SU-DHL-6 (cell line): ENCODE measurements around the gene DRGX.

ENCODE experiments used
- H2AFZ ChIP-seq: fragments of 200-600 bp; sonication (generic); 2 replicates; pipeline ENCODE4 v1.6.1; 2014; ENCODE audit warnings: low read depth, mild to moderate bottlenecking, moderate library complexity, mixed read lengths, antibody characterized with exemption, low read length; ENCODE audit not compliant: severe bottlenecking
- H3F3A ChIP-seq: fragments of 200-600 bp; shearing (Covaris generic); 2 replicates; pipeline ENCODE4 v1.6.0; 2016; ENCODE audit warnings: antibody characterized with exemption, mild to moderate bottlenecking; ENCODE audit not compliant: insufficient read depth
- H3K27ac ChIP-seq: fragments of 200-600 bp; sonication (generic); 2 replicates; pipeline ENCODE4 v1.5.1; 2016; ENCODE audit warnings: low read depth, mild to moderate bottlenecking, low read length, moderate library complexity, mixed read lengths
- H3K27me3 ChIP-seq: fragments of 200-600 bp; sonication (generic), shearing (Covaris generic); 2 replicates; pipeline ENCODE4 v1.6.0; 2014; ENCODE audit warnings: mild to moderate bottlenecking, low read length
- H3K36me3 ChIP-seq: fragments of 200-600 bp; sonication (generic); 2 replicates; pipeline ENCODE4 v1.6.1; 2014; ENCODE audit warnings: mild to moderate bottlenecking, low read length, mixed read lengths
- H3K4me2 ChIP-seq: fragments of 300-600, 200-600 bp; shearing (Covaris generic), sonication (generic); 2 replicates; pipeline ENCODE4 v1.6.0; 2014; ENCODE audit warnings: low read length, low read depth, mild to moderate bottlenecking; ENCODE audit not compliant: poor library complexity, severe bottlenecking
- H3K4me3 ChIP-seq: fragments of 200-600 bp; sonication (generic); 2 replicates; pipeline ENCODE4 v1.5.1; 2014; ENCODE audit warnings: antibody characterized with exemption, low read length, mild to moderate bottlenecking, mixed read lengths; ENCODE audit not compliant: insufficient read depth, poor library complexity, severe bottlenecking
- H3K79me2 ChIP-seq: fragments of 200-600 bp; sonication (generic); 2 replicates; pipeline ENCODE4 v1.6.1; 2014; ENCODE audit warnings: mild to moderate bottlenecking, low read length, moderate library complexity; ENCODE audit not compliant: insufficient read depth
- H3K9ac ChIP-seq: fragments of 200-600 bp; sonication (generic); 2 replicates; pipeline ENCODE4 v1.7.0; 2014; ENCODE audit warnings: mild to moderate bottlenecking, low read length
- H3K9me2 ChIP-seq: fragments of 200-600 bp; sonication (generic); replicated peaks from 2 replicates; pipeline ENCODE4 v1.6.1; 2014; ENCODE audit warnings: low read length; ENCODE audit not compliant: insufficient read depth
- H3K9me3 ChIP-seq: fragments of 200-600 bp; sonication (generic); 2 replicates; pipeline ENCODE4 v1.6.1; 2014; ENCODE audit warnings: low read length, mixed read lengths; ENCODE audit not compliant: insufficient read depth
- H4K20me1 ChIP-seq: fragments of 200-600 bp; sonication (generic); 2 replicates; pipeline ENCODE4 v1.6.1; 2014; ENCODE audit warnings: low read depth, mild to moderate bottlenecking, antibody characterized with exemption, low read length, moderate library complexity, mixed read lengths
- EZH2phosphoT487 ChIP-seq: fragments of 200-600 bp; sonication (generic), shearing (Covaris generic); conservative IDR thresholded peaks from 2 replicates; pipeline ENCODE4 v1.6.1; 2018; ENCODE audit warnings: mild to moderate bottlenecking, antibody characterized with exemption, low read length, moderate library complexity, mixed read lengths
- TF ChIP-seq, protein P1 (sequence below): fragments of 200-600 bp; sonication (generic); IDR thresholded peaks from one replicate; pipeline ENCODE4 v1.5.1; 2017; ENCODE audit warnings: antibody characterized with exemption, mild to moderate bottlenecking, low read length, moderate library complexity; ENCODE audit not compliant: insufficient read depth, poor library complexity, severe bottlenecking

DRGX gene

DNA sequence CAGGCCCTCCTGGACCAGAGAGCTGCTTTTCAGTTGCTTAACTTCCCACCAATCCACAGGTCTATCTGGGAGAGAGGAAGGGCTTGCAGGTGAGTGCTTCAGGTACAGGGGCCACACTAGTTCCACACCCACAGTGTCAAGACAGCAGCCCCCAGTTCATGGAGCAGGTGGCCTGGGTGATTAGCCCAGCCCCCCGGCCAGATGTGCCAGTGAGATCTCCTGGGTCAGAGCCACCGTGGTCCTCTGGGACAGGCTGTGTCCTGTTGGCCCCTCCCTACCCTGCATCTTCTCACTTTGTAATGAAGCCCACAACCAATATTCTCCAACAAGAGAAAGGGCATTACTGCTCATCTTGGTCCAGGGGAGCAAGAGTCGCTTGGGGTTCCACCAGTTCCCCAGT is 30.6 kb downstream of the DRGX start:
- H3K9me2 ChIP-seq, result no peaks in the 10 kb centered on the region
- H3K36me3 ChIP-seq, result no peaks in the 10 kb centered on the region
- TF ChIP-seq EZH2phosphoT487, result no peak
- TF ChIP-seq, protein P1, sequence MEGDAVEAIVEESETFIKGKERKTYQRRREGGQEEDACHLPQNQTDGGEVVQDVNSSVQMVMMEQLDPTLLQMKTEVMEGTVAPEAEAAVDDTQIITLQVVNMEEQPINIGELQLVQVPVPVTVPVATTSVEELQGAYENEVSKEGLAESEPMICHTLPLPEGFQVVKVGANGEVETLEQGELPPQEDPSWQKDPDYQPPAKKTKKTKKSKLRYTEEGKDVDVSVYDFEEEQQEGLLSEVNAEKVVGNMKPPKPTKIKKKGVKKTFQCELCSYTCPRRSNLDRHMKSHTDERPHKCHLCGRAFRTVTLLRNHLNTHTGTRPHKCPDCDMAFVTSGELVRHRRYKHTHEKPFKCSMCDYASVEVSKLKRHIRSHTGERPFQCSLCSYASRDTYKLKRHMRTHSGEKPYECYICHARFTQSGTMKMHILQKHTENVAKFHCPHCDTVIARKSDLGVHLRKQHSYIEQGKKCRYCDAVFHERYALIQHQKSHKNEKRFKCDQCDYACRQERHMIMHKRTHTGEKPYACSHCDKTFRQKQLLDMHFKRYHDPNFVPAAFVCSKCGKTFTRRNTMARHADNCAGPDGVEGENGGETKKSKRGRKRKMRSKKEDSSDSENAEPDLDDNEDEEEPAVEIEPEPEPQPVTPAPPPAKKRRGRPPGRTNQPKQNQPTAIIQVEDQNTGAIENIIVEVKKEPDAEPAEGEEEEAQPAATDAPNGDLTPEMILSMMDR, result no peak
- no peaks in the 10 kb centered on the region for H3F3A ChIP-seq
- no peak overlapping the region for H3K4me3 ChIP-seq
- H3K27me3 ChIP-seq, result no peaks in the 10 kb centered on the region
- no peaks in the 10 kb centered on the region for H3K9me3 ChIP-seq
- H3K79me2 ChIP-seq, result no peaks in the 10 kb centered on the region
- H3K27ac ChIP-seq, result no peak overlapping the region
- H4K20me1 ChIP-seq, result no peaks in the 10 kb centered on the region
- no peak overlapping the region for H3K4me2 ChIP-seq
- no peak overlapping the region for H3K9ac ChIP-seq
- H2AFZ ChIP-seq, result no peak overlapping the region

DNA sequence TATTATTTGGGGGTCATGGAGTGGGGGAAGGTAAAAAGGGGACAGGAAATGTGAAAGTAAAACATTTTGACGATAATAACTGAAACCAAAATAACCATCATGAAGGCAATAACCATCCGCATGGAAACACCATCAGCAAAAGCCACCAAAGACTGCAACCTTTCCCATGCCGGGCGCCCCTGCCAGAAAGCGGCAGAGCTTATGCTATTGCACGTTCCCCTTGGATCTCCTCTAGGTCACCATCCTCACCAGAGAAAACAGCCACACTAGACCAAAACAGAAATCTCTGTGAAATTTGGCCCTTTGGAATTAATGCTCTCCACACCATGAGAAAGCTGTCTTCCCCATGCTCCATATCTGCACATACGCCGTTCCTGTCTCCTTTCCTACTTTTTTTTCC is 31.1 kb downstream of the DRGX start:
- Histone ChIP-seq H2AFZ (no peak overlapping the region), H4K20me1 (no peaks in the 10 kb centered on the region), H3K79me2 (no peaks in the 10 kb centered on the region), H3K27me3 (no peaks in the 10 kb centered on the region), H3K9me3 (no peaks in the 10 kb centered on the region), H3K9me2 (no peaks in the 10 kb centered on the region), H3K27ac (no peak overlapping the region), H3K4me2 (no peak overlapping the region), H3K9ac (no peak overlapping the region), H3K36me3 (no peaks in the 10 kb centered on the region), H3F3A (no peaks in the 10 kb centered on the region), H3K4me3 (no peak overlapping the region)
- TF ChIP-seq EZH2phosphoT487, result no peak
- TF ChIP-seq, protein P1, result no peak

DNA sequence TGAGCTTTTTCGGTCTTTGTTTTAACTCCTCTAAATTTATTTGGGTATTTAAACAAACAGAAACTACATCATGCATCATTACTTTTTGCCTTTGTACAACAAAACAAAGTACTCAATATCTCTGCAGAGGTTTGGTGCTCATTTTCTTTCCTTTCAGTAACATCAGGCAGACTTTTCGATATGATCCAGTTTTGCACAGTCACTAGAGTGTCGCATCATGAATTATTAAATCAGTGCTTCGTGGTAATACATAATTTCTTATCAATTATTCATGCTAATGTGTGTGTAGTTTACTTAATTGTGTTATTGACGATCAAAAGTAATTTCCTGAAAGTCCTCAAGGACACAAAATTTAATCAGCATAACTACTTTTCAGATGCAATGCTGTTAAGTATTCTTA is 31.8 kb downstream of the DRGX start:
- Histone ChIP-seq H3K4me3 (no peak overlapping the region), H3F3A (no peaks in the 10 kb centered on the region), H3K79me2 (no peaks in the 10 kb centered on the region), H3K36me3 (no peaks in the 10 kb centered on the region), H3K9me3 (no peaks in the 10 kb centered on the region), H3K4me2 (no peak overlapping the region), H3K27ac (no peak overlapping the region), H3K9me2 (no peaks in the 10 kb centered on the region), H3K27me3 (no peaks in the 10 kb centered on the region), H2AFZ (no peak overlapping the region), H3K9ac (no peak overlapping the region), H4K20me1 (no peaks in the 10 kb centered on the region)
- no peak for TF ChIP-seq EZH2phosphoT487
- TF ChIP-seq, protein P1, result no peak
